ENCODE results near the gene FAM124A. TPM values are rescaled to one million over a fixed set of nuclear protein-coding genes. Genes with fewer than 3 reads are reported as not detected.

Gene FAM124A
- total and polyA plus RNA-seq, 2 experiments from 2014 or later: not detected

DNA sequence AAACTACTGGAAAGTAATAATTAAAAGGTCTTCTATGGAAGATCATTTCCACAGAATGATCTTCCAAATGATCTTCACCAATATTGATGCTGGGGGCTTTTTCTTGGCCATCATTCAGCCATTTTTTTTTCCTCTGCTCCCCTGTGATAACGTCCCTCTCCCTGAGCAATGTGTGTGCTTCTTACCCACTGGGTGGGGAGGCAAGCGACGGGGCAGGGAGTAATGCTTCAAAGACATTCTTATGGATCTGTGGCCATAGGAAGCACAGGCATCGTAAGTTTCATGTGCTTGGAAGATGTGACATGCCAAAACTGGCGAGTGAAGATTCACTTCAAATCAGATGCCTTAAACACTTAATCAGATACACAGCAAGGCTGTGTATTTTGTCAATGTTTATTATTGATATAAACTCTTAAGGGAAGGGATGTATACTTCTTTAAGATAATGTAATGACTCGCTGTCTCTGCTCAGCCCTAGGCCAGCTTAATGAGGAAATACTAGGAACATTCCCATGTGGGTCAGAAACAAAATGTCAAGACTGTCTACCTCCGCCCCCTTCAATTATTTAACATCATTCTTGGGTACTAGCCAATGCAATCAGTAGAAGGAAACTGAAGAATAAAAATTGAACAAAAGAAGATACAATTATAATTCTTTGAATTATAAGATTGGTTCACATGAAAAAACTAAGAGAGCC lies 83.2 kb downstream of the FAM124A start:
- no peaks in the 10 kb centered on the region for H3K4me1 ChIP-seq (ENCODE audit: insufficient read depth)
- no peak overlapping the region for H3K4me2 ChIP-seq (ENCODE audit: unreplicated experiment)
- no peaks in the 10 kb centered on the region for H3K9me2 ChIP-seq (ENCODE audit: insufficient read depth)
- no peak overlapping the region for H3K9ac ChIP-seq
- peak; percentile 23 for DNase-seq
- no peaks in the 10 kb centered on the region for H3K36me3 ChIP-seq (ENCODE audit: low read depth)
- H3K27me3 ChIP-seq (replicated peaks; ENCODE audit: insufficient read depth): no peaks in the 10 kb centered on the region
- WGBS, 2 experiments (ENCODE audit: low coverage in 1 of 2, low lambda C conversion rate in 2 of 2, missing lambda C conversion rate in 2 of 2): 62 to 68% methylated on average over 7 of the region's 7 CpGs
- H3K27ac ChIP-seq: no peak overlapping the region
- H3F3A ChIP-seq (ENCODE audit: insufficient read depth): no peaks in the 10 kb centered on the region
- H2AFZ ChIP-seq: no peak overlapping the region
- in situ Hi-C loops (cut with MboI): no loop called here
- H4K20me1 ChIP-seq (ENCODE audit: insufficient read depth): no peaks in the 10 kb centered on the region
- H3K79me2 ChIP-seq (ENCODE audit: insufficient read depth): no peaks in the 10 kb centered on the region
- H3K9me3 ChIP-seq (ENCODE audit: low read depth): no peaks in the 10 kb centered on the region
- H3K4me3 ChIP-seq: no peak overlapping the region
- TF ChIP-seq EZH2phosphoT487 (IDR thresholded peaks at IDR 0.05; ENCODE audit: insufficient read depth, low read depth) (no peak), EZH2 (IDR thresholded peaks at IDR 0.05; ENCODE audit: insufficient read depth, poor library complexity, severe bottlenecking) (no peak)

DNA sequence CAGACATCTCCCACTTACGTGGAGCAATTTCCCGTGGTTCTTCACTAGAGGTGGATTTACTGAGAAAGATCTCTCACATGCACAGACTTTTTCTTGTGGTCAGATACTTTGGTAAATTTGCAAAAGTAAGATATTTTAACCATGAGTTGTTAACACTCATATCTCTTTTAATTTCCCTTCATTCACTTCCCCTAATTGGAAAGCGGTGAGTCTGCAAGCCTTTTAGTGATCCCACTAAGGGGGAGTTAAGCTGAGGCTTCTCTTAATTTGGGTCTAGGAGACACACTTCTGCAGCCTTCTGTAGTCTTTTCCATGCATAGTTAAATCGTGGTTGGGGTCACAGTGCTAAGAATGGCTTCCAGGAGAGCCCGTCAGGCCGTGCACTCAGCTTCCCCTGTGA lies 86.6 kb downstream of the FAM124A start:
- Histone ChIP-seq H3K27me3 (replicated peaks; ENCODE audit: insufficient read depth) (0 out of 2 replicates have a peak, but pooled peaks cover 15% of the 10 kb centered on the region), H3K36me3 (ENCODE audit: low read depth) (no peaks in the 10 kb centered on the region), H2AFZ (no peak overlapping the region), H3K27ac (no peak overlapping the region), H3K9me3 (ENCODE audit: low read depth) (no peaks in the 10 kb centered on the region), H3K4me2 (ENCODE audit: unreplicated experiment) (no peak overlapping the region), H3K9ac (no peak overlapping the region), H3K9me2 (ENCODE audit: insufficient read depth) (no peaks in the 10 kb centered on the region), H3K79me2 (ENCODE audit: insufficient read depth) (no peaks in the 10 kb centered on the region), H3K4me1 (ENCODE audit: insufficient read depth) (no peaks in the 10 kb centered on the region), H3K4me3 (no peak overlapping the region), H4K20me1 (ENCODE audit: insufficient read depth) (no peaks in the 10 kb centered on the region), H3F3A (ENCODE audit: insufficient read depth) (no peaks in the 10 kb centered on the region)
- in situ Hi-C loops (cut with MboI): no loop called here
- 57 to 61% methylated on average over 6 of the region's 6 CpGs for WGBS, 2 experiments (ENCODE audit: low coverage in 1 of 2, low lambda C conversion rate in 2 of 2, missing lambda C conversion rate in 2 of 2)
- DNase-seq: no peak
- TF ChIP-seq EZH2 (IDR thresholded peaks at IDR 0.05; ENCODE audit: insufficient read depth, poor library complexity, severe bottlenecking) (no peak), EZH2phosphoT487 (IDR thresholded peaks at IDR 0.05; ENCODE audit: insufficient read depth, low read depth) (no peak)

DNA sequence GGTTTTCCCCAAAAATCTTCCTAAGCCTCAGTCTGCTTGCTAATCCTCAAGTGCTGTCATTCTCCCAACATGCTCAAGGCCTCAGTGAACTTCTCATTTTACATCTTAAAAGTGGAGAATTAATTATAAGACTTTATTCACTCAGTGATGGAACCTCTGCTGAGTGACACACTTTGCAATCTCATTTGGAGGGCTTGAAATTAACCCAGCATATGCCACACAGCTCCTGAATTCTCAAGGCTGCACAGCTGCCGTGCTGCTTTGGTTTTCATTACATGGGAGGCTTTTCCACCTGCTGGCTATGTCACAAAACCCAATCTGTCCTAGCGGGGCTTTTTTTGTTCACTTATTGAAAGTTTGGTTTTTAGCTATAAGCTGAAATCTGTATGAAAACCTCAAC lies 89.0 kb downstream of the FAM124A start:
- in situ Hi-C loops (cut with MboI): no loop called here
- no peak for DNase-seq
- WGBS, 2 experiments (ENCODE audit: low coverage in 1 of 2, low lambda C conversion rate in 2 of 2, missing lambda C conversion rate in 2 of 2): 25 to 40% methylated on average over 2 of the region's 2 CpGs

DNA sequence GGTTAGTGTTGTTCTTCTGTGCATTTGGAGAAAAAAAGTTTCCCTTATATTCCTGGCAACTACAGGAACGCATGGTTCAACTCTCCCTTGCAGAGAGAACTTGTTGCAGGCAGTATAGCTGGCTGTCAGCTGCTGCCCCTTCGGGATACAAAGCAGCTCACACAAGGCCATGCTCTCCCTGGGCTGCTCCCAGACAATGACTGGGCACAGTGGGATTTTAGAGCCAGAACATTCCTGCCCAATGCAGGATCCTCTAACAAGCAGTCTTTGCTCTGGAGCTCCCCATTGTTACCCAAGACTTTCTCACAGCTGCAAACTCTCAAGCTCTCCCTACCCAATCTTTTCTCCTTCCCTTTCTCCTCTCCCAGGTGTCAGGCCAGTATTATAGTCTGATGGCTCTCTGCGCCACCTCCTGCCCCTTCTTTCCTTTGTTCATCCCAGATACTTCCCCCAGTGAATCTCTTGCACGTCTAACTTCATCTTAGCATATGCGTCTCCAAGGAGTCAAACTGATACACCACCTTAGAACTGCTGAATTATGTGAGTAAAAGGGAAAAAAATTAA lies 89.8 kb downstream of the FAM124A start:
- 0 out of 2 replicates have a peak, but pooled peaks cover 15% of the 10 kb centered on the region for H3K27me3 ChIP-seq (replicated peaks; ENCODE audit: insufficient read depth)
- no peaks in the 10 kb centered on the region for H3K9me3 ChIP-seq (ENCODE audit: low read depth)
- TF ChIP-seq EZH2phosphoT487 (IDR thresholded peaks at IDR 0.05; ENCODE audit: insufficient read depth, low read depth): no peak
- no peak overlapping the region for H3K27ac ChIP-seq
- DNase-seq: no peak
- H3K36me3 ChIP-seq (ENCODE audit: low read depth): no peaks in the 10 kb centered on the region
- H2AFZ ChIP-seq: no peak overlapping the region
- no peak overlapping the region for H3K4me3 ChIP-seq
- H3F3A ChIP-seq (ENCODE audit: insufficient read depth): peaks cover 5% of the 10 kb centered on the region; the same call in 1 of the 2 replicates
- H3K79me2 ChIP-seq (ENCODE audit: insufficient read depth): no peaks in the 10 kb centered on the region
- no peak overlapping the region for H3K9ac ChIP-seq
- H3K9me2 ChIP-seq (ENCODE audit: insufficient read depth): no peaks in the 10 kb centered on the region
- in situ Hi-C loops (cut with MboI): no loop called here
- H3K4me2 ChIP-seq (ENCODE audit: unreplicated experiment): no peak overlapping the region
- H3K4me1 ChIP-seq (ENCODE audit: insufficient read depth): peaks cover 8% of the 10 kb centered on the region; the same call in 1 of the 2 replicates
- 75 to 76% methylated on average over 5 of the region's 5 CpGs for WGBS, 2 experiments (ENCODE audit: low coverage in 1 of 2, low lambda C conversion rate in 2 of 2, missing lambda C conversion rate in 2 of 2)
- H4K20me1 ChIP-seq (ENCODE audit: insufficient read depth): no peaks in the 10 kb centered on the region

More for the DNA sequence above, 89.0 kb downstream of the FAM124A start:
- Histone ChIP-seq H3K4me3 (no peak overlapping the region), H2AFZ (no peak overlapping the region), H3K79me2 (ENCODE audit: insufficient read depth) (no peaks in the 10 kb centered on the region), H4K20me1 (ENCODE audit: insufficient read depth) (no peaks in the 10 kb centered on the region), H3K27ac (no peak overlapping the region), H3F3A (ENCODE audit: insufficient read depth) (no peaks in the 10 kb centered on the region), H3K9ac (no peak overlapping the region), H3K9me3 (ENCODE audit: low read depth) (no peaks in the 10 kb centered on the region), H3K4me1 (ENCODE audit: insufficient read depth) (peaks cover 8% of the 10 kb centered on the region; the same call in 1 of the 2 replicates), H3K27me3 (replicated peaks; ENCODE audit: insufficient read depth) (0 out of 2 replicates have a peak, but pooled peaks cover 15% of the 10 kb centered on the region), H3K36me3 (ENCODE audit: low read depth) (no peaks in the 10 kb centered on the region), H3K9me2 (ENCODE audit: insufficient read depth) (no peaks in the 10 kb centered on the region), H3K4me2 (ENCODE audit: unreplicated experiment) (no peak overlapping the region)
- no peak for TF ChIP-seq EZH2 (IDR thresholded peaks at IDR 0.05; ENCODE audit: insufficient read depth, poor library complexity, severe bottlenecking)
- TF ChIP-seq EZH2phosphoT487 (IDR thresholded peaks at IDR 0.05; ENCODE audit: insufficient read depth, low read depth): no peak
